ENCODE data around the gene BDKRB2.

GRCh38 chr14:96208739-96209138, 4.1 kb downstream of the BDKRB2 start:
- no peak for TF ChIP-seq POLR2A (IDR thresholded peaks at IDR 0.05; ENCODE audit: borderline replicate concordance, extremely low read depth, insufficient read depth, insufficient read length)
- TF ChIP-seq ELF1 (IDR thresholded peaks at IDR 0.05; ENCODE audit: borderline replicate concordance, low read depth), result no peak
- no peak for TF ChIP-seq RAD21 (IDR thresholded peaks at IDR 0.05; ENCODE audit: low read depth)
- no peak for TF ChIP-seq CTCF (IDR thresholded peaks at IDR 0.05 in 2 of 3, conservative IDR thresholded peaks at IDR 0.05 in 1 of 3; ENCODE audit: borderline replicate concordance in 1 of 3, insufficient read depth in 1 of 3, low read depth in 2 of 3, low read length in 2 of 3)
- TF ChIP-seq EZH2phosphoT487 (IDR thresholded peaks at IDR 0.05; ENCODE audit: borderline replicate concordance), result no peak
- TF ChIP-seq ZFX (IDR thresholded peaks at IDR 0.05), result no peak
- no peak for TF ChIP-seq EZH2 (IDR thresholded peaks at IDR 0.05)
- no peak for TF ChIP-seq POLR2AphosphoS5 (IDR thresholded peaks at IDR 0.05; ENCODE audit: low read depth, low read length)
- no peak for TF ChIP-seq SIN3A (IDR thresholded peaks at IDR 0.05; ENCODE audit: low read depth)
- no peak for TF ChIP-seq EGR1 (IDR thresholded peaks at IDR 0.05; ENCODE audit: low read depth)

All from HCT116 (cell line).